ENCODE data around the gene MAJIN. TPM values are rescaled to one million over a fixed set of nuclear protein-coding genes. Genes with fewer than 3 reads are reported as not detected.

Gene MAJIN
- total and polyA plus RNA-seq, 9 of the 15 experiments (the other 6 are each of a cell fraction or from before 2014, with no cell fraction given): 0.17 to 0.83 (median 0.24) TPM; not detected in 2

DNA sequence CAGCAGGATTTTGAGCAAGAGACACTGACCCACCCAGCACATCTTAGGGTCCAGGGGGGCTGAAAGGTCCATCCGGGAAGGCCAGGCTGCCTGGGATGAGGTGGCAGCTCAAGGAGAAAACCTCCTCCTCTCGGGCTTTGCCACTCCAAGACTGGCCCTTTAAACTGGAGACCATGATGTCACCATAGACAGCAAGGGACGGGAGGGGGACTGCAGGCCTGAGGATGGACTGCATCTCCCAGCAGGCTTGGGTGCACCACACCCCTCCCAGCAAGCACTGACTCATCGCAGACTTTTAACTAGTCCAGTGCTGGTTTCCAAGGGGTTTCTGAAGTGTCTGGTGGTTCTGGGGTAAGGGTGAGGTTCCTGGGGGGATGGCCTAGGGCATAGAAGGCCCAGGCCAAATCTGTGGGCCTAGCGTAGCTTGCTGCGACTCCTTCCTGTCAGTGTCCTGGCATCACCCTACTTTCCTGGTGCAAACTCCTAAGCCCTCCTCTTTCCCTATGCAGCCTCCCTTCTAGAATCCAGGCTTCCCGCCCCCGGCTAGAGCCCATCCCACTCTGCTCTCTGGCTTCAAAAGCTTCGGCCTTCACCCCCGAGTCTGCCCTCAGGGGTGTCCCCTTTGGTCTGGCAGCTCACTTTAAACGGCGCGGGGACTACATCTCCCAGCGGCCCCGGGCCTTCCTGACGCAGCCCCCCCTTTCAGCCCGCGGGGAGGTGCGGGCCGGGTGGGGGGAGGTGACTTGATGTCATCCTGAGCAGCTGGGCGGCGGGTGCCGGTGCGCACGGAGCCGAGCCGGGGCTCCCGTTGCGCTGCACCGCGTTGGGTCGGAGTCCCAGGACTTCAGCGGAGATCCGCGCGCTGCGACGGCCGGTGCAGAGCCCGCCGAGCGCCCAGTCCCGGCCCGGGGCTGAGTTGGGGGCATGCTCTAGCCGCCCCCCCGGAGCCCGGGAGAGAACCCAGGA, 47.7 kb downstream of the MAJIN start, which contains the start of gene PPP2R5B (continued):
- TF ChIP-seq, protein P1, sequence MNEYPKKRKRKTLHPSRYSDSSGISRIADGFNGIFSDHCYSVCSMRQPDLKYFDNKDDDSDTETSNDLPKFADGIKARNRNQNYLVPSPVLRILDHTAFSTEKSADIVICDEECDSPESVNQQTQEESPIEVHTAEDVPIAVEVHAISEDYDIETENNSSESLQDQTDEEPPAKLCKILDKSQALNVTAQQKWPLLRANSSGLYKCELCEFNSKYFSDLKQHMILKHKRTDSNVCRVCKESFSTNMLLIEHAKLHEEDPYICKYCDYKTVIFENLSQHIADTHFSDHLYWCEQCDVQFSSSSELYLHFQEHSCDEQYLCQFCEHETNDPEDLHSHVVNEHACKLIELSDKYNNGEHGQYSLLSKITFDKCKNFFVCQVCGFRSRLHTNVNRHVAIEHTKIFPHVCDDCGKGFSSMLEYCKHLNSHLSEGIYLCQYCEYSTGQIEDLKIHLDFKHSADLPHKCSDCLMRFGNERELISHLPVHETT (CRISPR knock-in tag; conservative IDR thresholded peaks at IDR 0.05 in 1 of 2, IDR thresholded peaks at IDR 0.05 in 1 of 2): peak in 1 of 2 experiments; percentile 76; a peak in 1 of 4 replicates
- TF ChIP-seq HMG20B (CRISPR knock-in tag; IDR thresholded peaks at IDR 0.05): no peak
- TF ChIP-seq HINFP (tag; conservative IDR thresholded peaks at IDR 0.05; ENCODE audit: low read depth): no peak
- 0 out of 2 replicates have a peak, but pooled peaks have one; percentile 86 for TF ChIP-seq TRIM25 (IDR thresholded peaks at IDR 0.05; ENCODE audit: borderline replicate concordance)
- no peak for TF ChIP-seq SETDB1 (IDR thresholded peaks at IDR 0.05; ENCODE audit: low read length)
- TF ChIP-seq KDM4B (IDR thresholded peaks at IDR 0.05; ENCODE audit: borderline replicate concordance in 2 of 2, low read depth in 1 of 2): peak in 1 of 2 experiments; percentile 99; a peak in 2 of 4 replicates
- TF ChIP-seq SIX5 (IDR thresholded peaks at IDR 0.05; ENCODE audit: borderline replicate concordance in 1 of 2, insufficient read depth in 1 of 2, low read depth in 1 of 2, low read length in 2 of 2): peak; percentile 85 to 89
- TF ChIP-seq CCAR2 (IDR thresholded peaks at IDR 0.05; ENCODE audit: low read depth, low read length): no peak
- no peak for TF ChIP-seq CBX1 (IDR thresholded peaks at IDR 0.05; ENCODE audit: low read depth)
- TF ChIP-seq ZNF79 (CRISPR knock-in tag; IDR thresholded peaks at IDR 0.05; ENCODE audit: low read depth): no peak
- TF ChIP-seq SREBF2 (CRISPR knock-in tag; IDR thresholded peaks at IDR 0.05): no peak
- peak; percentile 63 for TF ChIP-seq CREB1 (IDR thresholded peaks at IDR 0.05)
- TF ChIP-seq CREB1 (CRISPR knock-in tag; IDR thresholded peaks at IDR 0.05): peak; percentile 83
- no peak for TF ChIP-seq RFX1 (IDR thresholded peaks at IDR 0.05)
- TF ChIP-seq EHMT2 (IDR thresholded peaks at IDR 0.05): no peak
- no peak for TF ChIP-seq NFXL1 (CRISPR knock-in tag; IDR thresholded peaks at IDR 0.05)
- peak in 1 of 2 experiments; percentile 71; a peak in 1 of 4 replicates for TF ChIP-seq MLLT1 (IDR thresholded peaks at IDR 0.05)
- TF ChIP-seq CTCF (IDR thresholded peaks at IDR 0.05 in 2 of 3, conservative IDR thresholded peaks at IDR 0.05 in 1 of 3; ENCODE audit: insufficient read depth in 2 of 3, low read depth in 1 of 3, low read length in 3 of 3): peak in 1 of 3 experiments; percentile 17; a peak in 1 of 6 replicates

Measured in K562 (cell line).